Progenitor cell of endocrine pancreas (in vitro differentiated cells): ENCODE measurements around the gene LINC00237. TPM values are rescaled to one million over a fixed set of nuclear protein-coding genes. Genes with fewer than 3 reads are reported as not detected.

Experiments used
- DNase-seq: peaks from one replicate; pipeline ENCODE4 v3.0.0; 2021; ENCODE audit warnings: low spot score; ENCODE audit not compliant: unreplicated experiment
- H3K27ac Mint-ChIP-seq: 2 replicates; pipeline ENCODE4 v1.8.0; 2021; ENCODE audit warnings: mild to moderate bottlenecking, moderate library complexity, mixed read lengths
- H3K27me3 Mint-ChIP-seq: 2 replicates; pipeline ENCODE4 v1.8.0; 2021; ENCODE audit warnings: mixed read lengths
- H3K36me3 Mint-ChIP-seq: 2 replicates; pipeline ENCODE4 v1.8.0; 2022; ENCODE audit warnings: mixed read lengths; ENCODE audit not compliant: insufficient read depth
- H3K4me1 Mint-ChIP-seq: 2 replicates; pipeline ENCODE4 v1.8.0; 2021; ENCODE audit warnings: low read depth, mixed read lengths
- H3K4me3 Mint-ChIP-seq: 2 replicates; pipeline ENCODE4 v1.8.0; 2021; ENCODE audit warnings: low read depth, mild to moderate bottlenecking, moderate library complexity, mixed read lengths
- H3K9me3 Mint-ChIP-seq: 2 replicates; pipeline ENCODE4 v1.8.0; 2021; ENCODE audit warnings: low read depth, mixed read lengths
- CTCF ChIP-seq: fragments of 200-600 bp; sonication (generic); IDR thresholded peaks from one replicate; pipeline ENCODE4 v1.5.0; 2021; ENCODE audit warnings: antibody characterized with exemption, mild to moderate bottlenecking; ENCODE audit not compliant: unreplicated experiment
- total RNA-seq: library from RNA; stranded (reverse); gene quantifications from 2 replicates; pipeline ENCODE4 v1.2.1, GENCODE V29; 2021

LINC00237 gene
- total RNA-seq, 1 donor from 2014 or later, result not detected

- Mint-ChIP-seq H3K27ac (peak overlapping the region; percentile 45), H3K4me1 (peaks cover 14% of the 10 kb centered on the region), H3K36me3 (no peaks in the 10 kb centered on the region), H3K9me3 (no peaks in the 10 kb centered on the region), H3K27me3 (peaks cover 94% of the 10 kb centered on the region), H3K4me3 (peak overlapping the region; percentile 58)
- no peak for TF ChIP-seq CTCF
- peak; percentile 12 for DNase-seq
These were observed 4.1 kb downstream of the LINC00237 start for GRCh38 chr20:21101932-21102575.

GRCh38 chr20:21101453-21101931, 4.7 kb downstream of the LINC00237 start:
- no peak for TF ChIP-seq CTCF
- H3K36me3 Mint-ChIP-seq, result no peaks in the 10 kb centered on the region
- peaks cover 14% of the 10 kb centered on the region for H3K4me1 Mint-ChIP-seq
- peak; percentile 18 for DNase-seq
- peaks cover 94% of the 10 kb centered on the region for H3K27me3 Mint-ChIP-seq
- H3K4me3 Mint-ChIP-seq, result peak overlapping the region; percentile 26
- no peak overlapping the region for H3K27ac Mint-ChIP-seq
- H3K9me3 Mint-ChIP-seq, result no peaks in the 10 kb centered on the region

GRCh38 chr20:21100578-21101452, 5.3 kb downstream of the LINC00237 start:
- no peak for TF ChIP-seq CTCF
- DNase-seq, result peak; percentile 11
- H3K4me1 Mint-ChIP-seq, result peaks cover 13% of the 10 kb centered on the region
- H3K27ac Mint-ChIP-seq, result peak overlapping the region; percentile 80
- H3K9me3 Mint-ChIP-seq, result no peaks in the 10 kb centered on the region
- peak overlapping the region; percentile 72 for H3K4me3 Mint-ChIP-seq
- H3K36me3 Mint-ChIP-seq, result no peaks in the 10 kb centered on the region
- peaks cover 94% of the 10 kb centered on the region for H3K27me3 Mint-ChIP-seq

- Mint-ChIP-seq H3K36me3 (no peaks in the 10 kb centered on the region), H3K9me3 (no peaks in the 10 kb centered on the region), H3K4me1 (peaks cover 13% of the 10 kb centered on the region), H3K27ac (peak overlapping the region; percentile 80), H3K4me3 (peak overlapping the region; percentile 72), H3K27me3 (peaks cover 96% of the 10 kb centered on the region)
- no peak for TF ChIP-seq CTCF
- DNase-seq, result no peak
These were observed 6.2 kb downstream of the LINC00237 start for GRCh38 chr20:21099751-21100577.
